Right ventricle myocardium superior (tissue), 1 donor: ENCODE results near the gene YPEL1. TPM values are rescaled to one million over a fixed set of nuclear protein-coding genes. Genes with fewer than 3 reads are reported as not detected.
"Not testable (repeated sequence)": the region's sequence is repeated elsewhere in the genome, so short reads cannot be mapped to it uniquely, and the experiment has no call there.

Source experiments
- ATAC-seq: fragments of 200-7000 bp; cut with Tn5 transposase; one replicate; pipeline ENCODE4 v1.9.1; 2020; ENCODE audit warnings: mild to moderate bottlenecking; ENCODE audit not compliant: poor library complexity
- DNase-seq: peaks from one replicate; pipeline ENCODE4 v3.0.0-alpha.2; 2020
- intact Hi-C: fragments of 100-400 bp; cut with DNase I; formaldehyde crosslinking; loops from one replicate; pipeline ENCODE4 v1.11.2; 2022
- total RNA-seq: library from RNA; stranded (reverse); fragmentation: NEBNext Ultra II Directional; extraction: Animal tissue kit (Norgen Biotek cat#: 25700); gene quantifications from one replicate; pipeline ENCODE4 v1.2.1, GENCODE V29; 2021
- donor health status: DM: no; HTN: yes; CAD: no; lungs with severe emphysema.

YPEL1 gene
- total RNA-seq, 1 donor from 2014 or later, result 3.1 TPM

DNA sequence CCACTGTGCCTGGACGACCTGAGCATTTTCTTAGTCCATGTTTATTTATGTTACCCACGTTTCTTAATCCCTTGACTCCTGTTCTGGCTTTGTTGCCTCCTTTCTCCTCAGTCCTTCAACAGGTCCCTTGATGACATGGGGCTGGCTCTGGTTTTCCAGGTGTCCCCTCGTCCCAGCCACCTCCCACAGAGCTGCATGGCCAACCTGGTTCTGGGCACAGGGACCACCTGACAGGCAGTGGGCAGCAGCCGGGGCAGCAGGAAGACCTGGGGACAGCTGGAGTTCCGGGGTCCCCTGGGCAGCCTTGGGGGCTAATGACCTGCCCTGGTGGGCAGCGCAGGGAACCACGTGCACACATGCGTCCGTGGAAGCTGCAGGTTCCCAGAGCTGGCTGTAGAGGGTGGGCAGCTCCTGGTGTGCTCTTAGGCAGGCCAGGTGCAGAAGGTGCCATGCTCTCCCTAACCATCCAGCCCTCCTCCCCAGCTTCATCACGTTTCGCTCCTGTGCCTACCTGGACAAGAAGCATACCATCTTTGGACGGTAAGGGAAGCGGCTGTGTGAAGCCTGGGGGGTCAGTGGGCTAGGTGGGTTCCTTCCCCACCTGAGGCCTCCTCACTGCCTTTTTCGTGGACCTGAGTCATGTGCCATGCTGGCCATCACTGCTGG lies 42.1 kb downstream of the YPEL1 start:
- peak; percentile 14 for DNase-seq
- ATAC-seq, result no peak
- intact Hi-C loops, result no loop called here

DNA sequence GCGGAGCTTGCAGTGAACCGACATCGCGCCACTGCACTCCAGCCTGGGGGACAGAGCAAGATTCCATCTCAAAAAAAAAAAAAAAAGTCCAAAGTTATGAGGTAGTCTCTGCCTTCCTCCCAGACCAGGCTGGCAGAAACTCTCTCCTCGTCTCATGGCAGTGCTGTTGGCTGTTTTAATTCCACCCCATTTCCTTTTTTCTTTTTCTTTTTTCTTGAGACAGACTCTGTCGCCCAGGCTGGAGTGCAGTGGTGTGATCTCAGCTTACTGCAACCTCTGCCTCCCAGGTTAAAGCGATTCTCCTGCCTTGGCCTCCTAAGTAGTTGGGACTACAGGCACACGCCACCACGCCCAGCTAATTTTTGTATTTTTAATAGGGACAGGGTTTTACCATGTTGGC lies 42.7 kb downstream of the YPEL1 start:
- intact Hi-C loops, DNase-seq, ATAC-seq: not testable (repeated sequence)

DNA sequence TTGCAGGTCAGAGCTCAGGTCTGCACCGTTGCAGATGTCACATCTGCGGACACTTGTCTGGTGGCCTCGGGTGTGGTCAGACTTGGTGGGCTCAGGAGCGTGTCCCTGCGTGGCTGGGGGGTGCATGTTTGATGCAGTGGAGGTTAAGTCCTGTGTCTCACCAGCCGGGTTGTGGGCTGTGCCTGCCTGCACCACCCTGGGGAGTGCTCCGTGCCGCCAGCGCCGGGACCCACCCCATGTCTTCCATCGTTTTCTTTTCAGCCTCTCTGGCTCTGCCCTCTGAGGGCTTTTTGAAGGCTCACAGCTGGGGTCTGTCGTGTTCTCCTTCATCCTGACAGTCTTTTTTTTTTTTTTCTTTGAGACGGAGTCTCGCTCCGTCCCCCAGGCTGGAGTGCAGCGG lies 43.8 kb downstream of the YPEL1 start:
- intact Hi-C loops, result no loop called here
- DNase-seq, result peak; percentile 25
- no peak for ATAC-seq

DNA sequence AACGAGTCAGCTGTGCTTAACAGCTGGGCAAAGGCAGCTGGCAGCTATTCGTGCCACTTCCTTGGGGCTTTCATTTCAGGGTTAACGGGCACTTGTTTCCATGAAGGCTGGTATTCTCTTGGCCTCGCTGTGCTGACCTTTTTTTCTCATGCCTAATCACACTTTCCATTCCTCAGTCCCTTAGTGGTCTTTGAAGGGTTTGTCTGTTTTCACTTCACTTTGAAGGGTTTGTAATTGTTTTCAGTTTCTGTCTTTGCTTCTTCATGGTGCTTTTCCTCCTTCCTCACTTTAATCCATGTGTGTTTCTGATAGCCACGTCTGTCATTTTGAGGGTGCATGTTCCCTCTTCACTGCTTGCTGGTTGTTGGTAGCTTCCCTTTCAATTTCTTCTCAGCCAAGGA lies 45.2 kb downstream of the YPEL1 start:
- intact Hi-C loops, result no loop called here
- ATAC-seq, result no peak
- DNase-seq, result no peak

DNA sequence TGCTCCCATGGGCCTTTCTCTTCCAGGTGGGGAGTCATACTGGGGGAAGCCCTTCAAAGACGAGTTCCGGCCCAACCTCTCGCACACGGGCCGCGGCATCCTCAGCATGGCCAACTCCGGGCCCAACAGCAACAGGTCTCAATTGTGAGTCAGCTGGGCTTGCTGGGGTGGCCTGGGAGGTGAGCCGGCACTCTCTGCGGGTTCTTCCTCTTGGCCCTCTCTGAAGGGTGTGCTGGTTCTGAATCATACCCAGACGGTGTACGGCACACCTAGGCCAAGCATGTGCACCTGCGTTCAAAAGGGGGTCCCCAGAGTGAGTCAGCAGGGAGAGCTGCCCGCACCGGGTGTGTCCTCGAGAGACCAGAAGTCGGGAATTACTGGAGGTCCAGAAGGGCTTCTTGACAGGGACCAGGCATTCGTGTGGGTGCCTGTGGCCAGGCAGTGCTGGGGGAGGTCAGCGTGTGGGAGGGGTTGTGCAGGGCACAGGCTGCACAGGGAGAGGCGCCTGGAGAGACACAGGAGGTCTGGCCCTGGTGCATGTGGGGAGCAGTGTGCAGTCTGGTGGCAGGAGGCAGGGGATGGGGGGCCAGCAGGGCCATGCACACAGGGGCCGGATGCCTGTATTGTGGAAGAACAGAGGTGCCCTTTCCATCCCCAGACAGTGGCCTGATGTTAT lies 46.8 kb downstream of the YPEL1 start:
- intact Hi-C loops, result no loop called here
- ATAC-seq, result no peak
- DNase-seq, result no peak

DNA sequence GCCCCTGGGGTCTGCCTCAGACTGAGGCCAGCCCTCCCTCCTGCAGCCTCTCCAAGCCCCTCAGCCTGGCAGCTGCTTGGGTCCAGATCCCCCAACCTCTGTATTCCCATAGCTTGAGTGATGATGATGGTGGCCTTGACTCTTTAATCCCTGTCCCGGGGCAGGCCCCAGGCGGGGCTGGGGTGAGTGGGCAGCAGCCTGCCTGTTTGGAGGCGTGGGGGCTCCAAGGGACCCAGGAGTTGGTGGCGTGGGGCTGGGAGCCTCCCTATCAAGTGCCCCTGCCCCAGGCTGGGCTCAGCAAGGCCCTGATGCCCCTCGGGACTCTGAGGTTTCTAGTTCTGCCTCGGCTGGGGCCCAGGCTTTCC lies 47.3 kb downstream of the YPEL1 start:
- intact Hi-C loops, result no loop called here
- DNase-seq (no peak), ATAC-seq (no peak)

DNA sequence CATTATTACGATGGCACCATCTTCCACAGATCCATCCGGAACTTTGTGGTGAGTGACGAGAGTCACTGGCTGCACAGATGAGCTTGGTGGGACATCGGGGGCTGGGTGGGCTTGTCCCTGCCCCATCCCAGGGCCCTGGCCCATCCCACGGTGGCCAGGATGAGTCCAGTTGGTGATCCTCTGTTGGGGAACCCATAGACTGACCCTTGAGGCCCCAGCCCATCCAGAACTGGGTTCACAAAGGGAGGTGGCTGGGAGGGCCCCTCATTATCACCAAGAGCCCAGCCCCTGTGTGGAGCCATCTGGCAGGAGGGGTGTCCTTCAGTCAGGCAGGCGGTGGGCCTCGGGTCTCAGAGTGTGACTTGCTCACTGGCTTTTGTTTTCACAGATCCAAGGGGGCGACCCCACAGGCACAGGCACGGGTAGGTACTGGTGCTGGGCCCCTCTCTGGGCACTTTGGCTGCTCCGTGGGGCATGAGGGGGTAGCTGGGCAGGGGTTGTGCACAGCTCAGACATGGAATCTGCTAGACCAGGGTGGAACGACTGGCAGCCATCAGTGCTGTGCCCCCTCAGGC lies 47.8 kb downstream of the YPEL1 start:
- no peak for ATAC-seq

DNA sequence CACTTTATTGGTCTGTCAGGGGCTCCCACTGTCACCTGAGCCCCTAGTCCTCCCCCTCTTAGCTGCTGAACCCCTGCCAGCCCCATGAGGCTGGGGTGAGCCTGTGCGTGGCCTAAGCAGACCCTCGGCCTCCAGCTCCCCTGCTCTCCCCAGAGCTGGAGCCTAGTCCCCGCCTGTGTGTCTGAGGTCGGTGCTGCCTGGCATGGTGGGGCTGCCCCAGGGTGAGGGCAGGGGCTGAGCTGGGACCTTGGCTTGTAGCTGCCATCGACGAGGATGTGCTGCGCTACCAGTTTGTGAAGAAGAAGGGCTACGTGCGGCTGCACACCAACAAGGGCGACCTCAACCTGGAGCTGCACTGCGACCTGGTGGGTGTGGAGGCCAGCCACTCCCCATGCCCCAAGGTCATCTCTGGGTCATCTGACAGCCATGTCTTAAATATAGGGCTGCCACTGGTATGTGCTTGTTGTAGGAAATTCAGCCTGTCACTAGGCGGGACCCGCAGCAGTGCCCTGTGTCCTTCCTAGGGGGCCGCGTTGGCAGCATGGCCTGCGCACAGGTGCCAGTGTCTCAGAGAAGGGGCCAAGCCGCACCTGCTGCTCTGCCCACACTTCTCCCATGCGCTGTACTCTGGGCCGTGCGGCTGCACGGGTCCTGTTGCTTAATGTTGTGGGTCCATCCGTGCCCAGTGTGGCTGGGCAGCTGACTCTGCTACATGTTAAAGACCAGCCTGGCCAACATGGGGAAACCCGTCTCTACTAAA lies 48.8 kb downstream of the YPEL1 start:
- DNase-seq, result no peak
- ATAC-seq, result no peak
- intact Hi-C loops, result no loop called here

More for the DNA sequence above, 47.8 kb downstream of the YPEL1 start:
- DNase-seq, result peak; percentile 13
- intact Hi-C loops, result no loop called here

DNA sequence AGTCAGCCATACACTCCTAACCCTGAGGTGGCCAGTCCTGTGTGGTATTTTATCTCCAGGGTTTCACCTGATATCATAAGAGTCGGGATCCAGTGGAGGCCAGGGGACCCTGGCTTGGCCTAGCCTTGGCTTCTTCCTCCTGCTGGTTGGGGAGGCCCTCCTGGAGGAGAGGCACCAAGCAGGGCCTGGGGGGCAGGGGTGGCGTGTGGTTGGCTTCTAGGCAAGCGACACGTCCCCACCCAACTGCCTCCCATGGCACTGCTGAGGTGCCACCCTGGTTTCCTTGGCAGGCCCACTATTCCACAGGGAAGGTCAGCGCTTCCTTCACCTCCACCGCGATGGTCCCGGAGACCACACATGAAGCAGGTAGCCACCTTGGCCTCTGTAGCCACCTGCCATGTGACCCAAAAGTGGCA lies 49.4 kb downstream of the YPEL1 start:
- DNase-seq (no peak), ATAC-seq (no peak)
- intact Hi-C loops, result no loop called here

DNA sequence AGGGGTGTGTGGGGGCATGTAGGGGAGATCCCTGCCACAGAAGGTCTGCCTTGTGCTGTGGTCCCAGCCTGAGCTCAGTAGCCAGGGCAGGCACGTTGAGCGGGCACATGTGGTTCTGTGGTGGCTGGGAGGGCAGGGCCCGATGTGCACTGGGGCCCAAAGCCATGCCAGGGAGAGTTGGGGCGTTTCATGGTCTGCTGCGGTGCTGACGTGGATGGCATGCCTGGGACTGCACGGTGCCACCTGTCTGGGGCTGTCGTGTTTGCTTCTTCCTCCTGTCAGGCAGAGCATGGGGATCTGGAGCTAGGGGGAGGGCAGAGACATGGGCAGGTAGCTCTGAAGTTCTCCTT lies 50.5 kb downstream of the YPEL1 start:
- intact Hi-C loops, result no loop called here
- ATAC-seq, result no peak
- DNase-seq, result no peak

DNA sequence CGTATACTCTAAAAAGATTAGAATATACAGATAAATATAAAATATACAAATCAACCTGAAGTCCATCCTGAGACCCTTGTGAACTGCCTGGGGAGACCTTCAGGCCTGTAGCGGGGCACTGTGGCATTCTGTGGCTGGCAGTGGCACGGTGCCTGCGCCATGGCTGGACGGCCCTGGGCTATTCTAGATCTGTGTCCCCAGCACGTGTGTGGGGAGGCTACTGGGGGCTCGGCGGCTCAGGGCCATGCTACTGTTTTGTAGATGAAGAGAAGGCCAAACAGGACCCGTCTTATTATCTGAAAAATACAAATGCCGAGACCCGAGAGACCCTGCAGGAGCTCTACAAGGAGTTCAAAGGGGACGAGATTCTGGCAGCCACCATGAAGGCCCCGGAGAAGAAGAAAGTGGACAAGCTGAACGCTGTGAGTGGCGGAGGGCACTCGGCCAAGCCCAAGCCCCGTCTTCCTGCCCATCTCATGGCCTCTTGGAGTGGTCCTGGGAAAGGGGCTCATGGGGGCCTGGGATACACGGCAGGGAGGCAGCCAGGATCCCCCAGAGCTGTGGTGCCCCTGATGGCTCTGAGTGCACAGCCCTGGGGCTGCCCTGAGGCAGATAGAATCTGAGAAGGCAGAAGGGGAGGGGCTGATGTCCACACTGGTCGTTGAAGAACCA lies 51.0 kb downstream of the YPEL1 start:
- DNase-seq, result no peak
- intact Hi-C loops, result no loop called here

DNA sequence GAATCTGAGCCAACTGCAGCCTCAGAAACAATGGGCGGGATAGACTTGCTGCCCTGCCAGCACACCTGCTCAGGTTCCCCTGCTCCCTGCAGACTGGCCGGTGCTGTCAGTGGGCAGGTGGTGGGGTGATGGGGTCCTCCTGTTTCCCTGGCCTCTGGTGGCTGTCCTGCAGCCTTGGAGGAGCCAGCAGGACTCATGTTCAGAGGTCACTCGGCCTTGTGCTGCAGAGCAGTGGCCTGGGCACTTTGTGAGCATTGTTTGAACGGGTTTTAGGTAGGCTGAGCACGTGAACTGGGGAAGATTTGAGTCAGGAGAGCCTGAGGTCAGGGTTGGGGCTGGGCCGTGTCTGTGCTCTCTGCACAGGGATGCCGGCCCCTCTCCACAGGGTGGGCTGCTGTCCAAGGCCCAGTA lies 52.2 kb downstream of the YPEL1 start:
- no peak for DNase-seq
- ATAC-seq, result no peak
- intact Hi-C loops, result no loop called here

More for the DNA sequence above, 51.0 kb downstream of the YPEL1 start:
- no peak for ATAC-seq

DNA sequence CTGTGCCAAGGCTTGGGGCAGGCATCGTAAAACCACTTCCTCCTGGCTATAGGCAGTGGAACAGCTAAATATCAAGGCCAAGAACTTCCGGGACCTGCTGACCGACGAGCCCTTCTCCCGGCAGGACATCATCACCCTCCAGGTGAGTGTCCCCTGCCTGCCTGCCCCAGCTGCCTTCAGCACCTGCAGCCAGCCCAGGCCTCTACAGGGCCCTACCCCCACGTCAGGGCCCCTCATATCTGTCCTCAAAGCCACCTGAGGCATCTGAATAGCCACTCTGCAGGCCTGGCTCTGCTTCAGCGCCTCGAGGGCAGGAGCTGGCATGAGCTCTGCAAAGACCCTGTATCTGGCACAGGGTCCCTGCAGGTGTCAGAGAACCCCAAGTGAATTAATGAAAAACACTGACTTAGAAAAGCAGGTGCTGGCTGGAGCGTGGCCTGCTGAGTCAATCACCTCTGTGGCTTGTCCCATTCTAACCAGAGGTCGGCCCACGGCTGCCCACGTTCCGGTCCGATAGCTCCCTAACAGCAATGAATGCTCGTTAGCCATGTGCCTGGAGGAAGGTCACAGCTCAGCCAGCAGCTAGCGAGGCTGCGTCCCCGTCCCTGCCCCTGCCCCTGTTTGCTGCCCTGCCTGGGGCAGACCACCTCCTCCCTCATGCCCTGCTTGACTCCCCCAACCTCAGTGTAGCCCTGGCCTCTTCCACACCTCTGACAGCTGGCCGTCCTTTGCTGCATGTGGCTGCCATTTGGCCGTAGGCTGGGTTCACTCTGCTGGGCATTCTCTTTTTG lies 53.0 kb downstream of the YPEL1 start:
- intact Hi-C loops, result no loop called here
- ATAC-seq (no peak), DNase-seq (no peak)

DNA sequence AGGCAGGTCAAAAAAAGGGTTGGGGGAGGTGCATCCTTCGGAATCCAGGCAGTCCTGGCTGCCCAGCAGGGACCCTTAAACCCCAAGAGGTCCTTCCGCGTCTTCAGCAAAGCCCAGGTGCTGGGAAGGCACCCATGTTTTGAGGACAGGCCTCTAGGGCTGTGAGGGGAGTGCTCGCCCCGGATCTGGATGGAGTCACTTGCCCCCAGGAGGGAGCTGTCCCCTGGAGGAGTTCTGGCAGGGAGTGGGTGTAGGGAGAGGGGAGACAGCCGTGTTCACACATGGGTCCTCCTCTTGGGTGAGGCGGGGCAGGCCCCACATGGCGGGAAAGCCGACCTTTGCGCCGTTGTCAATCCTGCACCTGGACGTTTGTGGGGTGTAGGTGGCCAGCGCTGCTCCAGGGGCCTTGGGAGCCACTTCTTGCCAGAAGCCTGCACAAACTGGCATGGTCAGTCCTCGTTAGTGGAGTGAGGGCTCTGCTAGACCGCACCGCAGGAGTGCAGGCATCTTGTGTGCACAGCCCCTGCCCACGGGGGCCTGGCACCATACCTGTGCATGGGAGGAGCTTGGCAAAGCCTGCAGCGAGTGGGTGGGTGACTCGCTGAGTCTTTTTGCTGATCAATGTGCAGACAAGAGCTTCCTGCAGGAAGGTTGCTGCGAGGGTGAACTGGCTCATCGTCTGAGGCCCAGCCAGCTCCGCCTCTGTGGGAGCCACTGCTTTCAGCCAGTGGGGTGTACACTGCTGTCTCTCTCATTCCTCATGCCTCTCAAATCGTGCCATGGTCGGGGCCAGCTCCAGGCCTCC lies 53.8 kb downstream of the YPEL1 start:
- ATAC-seq (no peak), DNase-seq (no peak)
- intact Hi-C loops, result no loop called here

DNA sequence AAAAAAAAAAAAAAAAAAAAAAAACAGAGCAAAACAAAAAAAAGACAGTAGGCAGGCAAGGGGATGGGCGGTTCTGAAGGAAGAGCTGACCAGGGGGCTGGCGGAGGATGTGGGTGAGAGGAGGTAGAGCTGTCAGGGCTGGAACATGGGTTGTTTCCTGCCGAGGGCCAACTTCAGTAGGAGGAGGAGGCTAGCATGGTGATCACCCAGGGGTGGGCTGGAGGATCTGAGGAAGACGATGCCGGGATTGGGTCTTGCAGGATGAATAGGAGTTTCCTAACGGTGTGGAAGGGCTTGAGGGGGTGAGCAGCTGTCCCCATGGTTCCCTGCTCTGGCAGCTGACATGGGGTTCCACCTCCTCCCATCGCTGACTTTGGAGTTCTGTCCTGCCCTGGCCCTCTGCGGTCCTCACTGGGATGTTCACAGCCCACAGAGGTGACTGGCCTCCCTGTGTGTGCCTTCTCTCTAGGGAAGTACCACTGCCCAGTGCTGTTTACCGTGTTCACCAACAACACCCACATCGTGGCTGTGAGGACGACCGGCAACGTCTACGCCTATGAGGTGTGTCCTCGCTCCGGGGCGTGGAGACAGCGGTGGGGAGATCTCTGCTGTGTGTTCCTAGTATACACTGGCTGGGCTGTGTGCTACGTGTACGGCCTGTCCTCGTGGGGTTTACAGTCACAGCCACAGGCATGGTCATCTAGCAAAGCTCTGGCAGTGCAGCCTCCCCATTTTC lies 54.6 kb downstream of the YPEL1 start:
- DNase-seq (no peak), ATAC-seq (peak; percentile 23)
- intact Hi-C loops, result no loop called here

DNA sequence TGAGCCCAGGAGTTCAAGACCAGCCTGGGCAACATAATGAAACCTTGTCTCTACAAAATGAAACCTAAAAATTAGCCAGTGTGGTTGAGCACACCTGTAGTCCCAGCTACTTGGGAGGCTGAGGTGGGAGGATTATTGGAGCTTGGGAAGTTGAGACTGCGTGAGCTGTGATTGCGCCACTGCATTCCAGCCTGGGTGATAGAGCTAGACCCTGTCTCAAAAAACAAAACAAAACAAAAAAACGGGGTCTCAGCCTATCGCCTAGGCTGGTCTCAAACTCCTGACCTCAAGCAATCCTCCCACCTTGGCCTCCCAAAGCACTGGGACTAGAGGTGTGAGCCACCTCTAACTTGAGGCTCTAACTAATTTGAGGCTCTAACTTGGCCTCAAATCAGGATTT lies 56.2 kb downstream of the YPEL1 start:
- no peak for DNase-seq
- intact Hi-C loops, result no loop called here
- no peak for ATAC-seq

DNA sequence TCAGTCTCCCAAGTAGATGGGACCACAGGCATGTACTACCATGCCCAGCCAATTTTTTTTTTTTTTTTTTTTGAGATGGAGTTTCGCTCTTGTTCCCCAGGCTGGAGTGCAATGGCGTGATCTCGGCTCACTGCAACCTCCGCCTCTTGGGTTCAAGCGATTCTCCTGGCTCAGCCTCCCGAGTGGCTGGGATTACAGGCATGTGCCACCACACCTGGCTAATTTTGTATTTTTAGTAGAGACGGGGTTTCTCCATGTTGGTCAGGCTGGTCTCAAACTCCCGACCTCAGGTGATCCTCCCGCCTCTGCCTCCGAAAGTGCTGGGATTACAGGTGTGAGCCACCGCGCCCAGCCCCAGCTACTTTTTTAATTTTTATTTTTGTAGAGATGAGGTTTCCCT lies 56.8 kb downstream of the YPEL1 start:
- intact Hi-C loops, DNase-seq, ATAC-seq: not testable (repeated sequence)
